HEK293 (cell line): ENCODE results near the gene EMC9.

Source experiments
- BCL6B ChIP-seq: fragments of 450-650 bp; formaldehyde crosslinking; IDR thresholded peaks from 2 replicates; pipeline ENCODE4 v1.5.1; 2017; ENCODE audit warnings: missing biosample characterization, missing genetic modification characterization
- GLIS2 ChIP-seq: fragments of 450-650 bp; formaldehyde crosslinking; IDR thresholded peaks from 2 replicates; pipeline ENCODE4 v1.5.1; 2016; ENCODE audit warnings: missing biosample characterization, missing genetic modification characterization
- KLF8 ChIP-seq: fragments of 450-650 bp; formaldehyde crosslinking; IDR thresholded peaks from 2 replicates; pipeline ENCODE4 v1.5.1; 2016; ENCODE audit warnings: missing biosample characterization, missing genetic modification characterization
- OSR2 ChIP-seq: fragments of 450-650 bp; formaldehyde crosslinking; IDR thresholded peaks from 2 replicates; pipeline ENCODE4 v1.5.1; 2016; ENCODE audit warnings: missing biosample characterization, missing genetic modification characterization
- ZBTB7A ChIP-seq: fragments of 450-650 bp; formaldehyde crosslinking; IDR thresholded peaks from 2 replicates; pipeline ENCODE4 v1.5.1; 2016; ENCODE audit warnings: low read depth, missing biosample characterization, missing genetic modification characterization
- ZBTB8A ChIP-seq: fragments of 450-650 bp; formaldehyde crosslinking; IDR thresholded peaks from 2 replicates; pipeline ENCODE4 v1.5.1; 2016; ENCODE audit warnings: missing biosample characterization, missing genetic modification characterization
- ZNF157 ChIP-seq: fragments of 450-650 bp; formaldehyde crosslinking; IDR thresholded peaks from 2 replicates; pipeline ENCODE4 v1.5.1; 2016; ENCODE audit warnings: missing biosample characterization, missing genetic modification characterization
- ZNF169 ChIP-seq: fragments of 450-650 bp; formaldehyde crosslinking; IDR thresholded peaks from 2 replicates; pipeline ENCODE4 v1.5.1; 2016; ENCODE audit warnings: missing biosample characterization, missing genetic modification characterization
- ZNF239 ChIP-seq: fragments of 450-650 bp; formaldehyde crosslinking; IDR thresholded peaks from 2 replicates; pipeline ENCODE4 v1.5.1; 2016; ENCODE audit warnings: missing biosample characterization, missing genetic modification characterization
- ZNF24 ChIP-seq: fragments of 450-650 bp; formaldehyde crosslinking; IDR thresholded peaks from 2 replicates; pipeline ENCODE4 v1.5.1; 2016; ENCODE audit warnings: missing biosample characterization, missing genetic modification characterization
- ZNF266 ChIP-seq: fragments of 450-650 bp; formaldehyde crosslinking; IDR thresholded peaks from 2 replicates; pipeline ENCODE4 v1.5.1; 2016; ENCODE audit warnings: missing biosample characterization, missing genetic modification characterization, low read depth
- ZNF335 ChIP-seq: fragments of 450-650 bp; formaldehyde crosslinking; conservative IDR thresholded peaks from 2 replicates; pipeline ENCODE4 v1.5.1; 2016; ENCODE audit warnings: missing biosample characterization, missing genetic modification characterization
- ZNF37A ChIP-seq: fragments of 450-650 bp; IDR thresholded peaks from 2 replicates; pipeline ENCODE4 v1.5.1; 2018; ENCODE audit warnings: missing biosample characterization, missing genetic modification characterization
- ZNF426 ChIP-seq: fragments of 450-650 bp; formaldehyde crosslinking; IDR thresholded peaks from 2 replicates; pipeline ENCODE4 v1.5.1; 2017; ENCODE audit warnings: missing biosample characterization, missing genetic modification characterization, mild to moderate bottlenecking, inconsistent platforms, moderate library complexity
- ZNF473 ChIP-seq: fragments of 450-650 bp; formaldehyde crosslinking; IDR thresholded peaks from 2 replicates; pipeline ENCODE4 v1.5.1; 2017; ENCODE audit warnings: missing biosample characterization, missing genetic modification characterization
- ZNF510 ChIP-seq: fragments of 450-650 bp; formaldehyde crosslinking; IDR thresholded peaks from 2 replicates; pipeline ENCODE4 v1.5.1; 2018; ENCODE audit warnings: mild to moderate bottlenecking, missing genetic modification characterization, missing biosample characterization; ENCODE audit not compliant: insufficient replicate concordance
- ZNF571 ChIP-seq: fragments of 450-650 bp; formaldehyde crosslinking; IDR thresholded peaks from 2 replicates; pipeline ENCODE4 v1.5.0; 2017; ENCODE audit warnings: missing biosample characterization, missing genetic modification characterization
- ZNF610 ChIP-seq: fragments of 450-650 bp; formaldehyde crosslinking; IDR thresholded peaks from 2 replicates; pipeline ENCODE4 v1.5.1; 2016; ENCODE audit warnings: missing biosample characterization, missing genetic modification characterization, borderline replicate concordance
- ZNF664 ChIP-seq: fragments of 450-650 bp; formaldehyde crosslinking; IDR thresholded peaks from 2 replicates; pipeline ENCODE4 v1.5.1; 2016; ENCODE audit warnings: missing biosample characterization, missing genetic modification characterization
- ZNF76 ChIP-seq: fragments of 450-650 bp; formaldehyde crosslinking; IDR thresholded peaks from 2 replicates; pipeline ENCODE4; 2016; ENCODE audit warnings: low read depth, missing biosample characterization, missing genetic modification characterization, borderline replicate concordance
- ZNF792 ChIP-seq: fragments of 450-650 bp; formaldehyde crosslinking; IDR thresholded peaks from 2 replicates; pipeline ENCODE4 v1.5.1; 2016; ENCODE audit warnings: missing biosample characterization, missing genetic modification characterization
- ZSCAN18 ChIP-seq: fragments of 450-650 bp; formaldehyde crosslinking; IDR thresholded peaks from 2 replicates; pipeline ENCODE4 v1.5.1; 2016; ENCODE audit warnings: missing biosample characterization, missing genetic modification characterization
- ZSCAN5A ChIP-seq: fragments of 450-650 bp; formaldehyde crosslinking; IDR thresholded peaks from 2 replicates; pipeline ENCODE4 v1.5.1; 2016; ENCODE audit warnings: missing biosample characterization, missing genetic modification characterization
- TF ChIP-seq, protein P1 (sequence below): fragments of 450-650 bp; formaldehyde crosslinking; IDR thresholded peaks from 2 replicates; pipeline ENCODE4 v1.5.1; 2016; ENCODE audit warnings: missing biosample characterization, missing genetic modification characterization, low read depth
- TF ChIP-seq, protein P2 (sequence below): sonication (generic); formaldehyde crosslinking; IDR thresholded peaks from 2 replicates; pipeline ENCODE4 v1.8.1; 2022; ENCODE audit warnings: mild to moderate bottlenecking, moderate library complexity, missing genetic modification reagents
- TF ChIP-seq, protein P3 (sequence below): fragments of 450-650 bp; formaldehyde crosslinking; IDR thresholded peaks from 2 replicates; pipeline ENCODE4 v1.5.1; 2016; ENCODE audit warnings: missing biosample characterization, missing genetic modification characterization
- TF ChIP-seq, protein P4 (sequence below): fragments of 450-650 bp; formaldehyde crosslinking; IDR thresholded peaks from 2 replicates; pipeline ENCODE4 v1.5.1; 2016; ENCODE audit warnings: missing biosample characterization, missing genetic modification characterization

Gene EMC9

GRCh38 chr14:24135834-24136683, 5.3 kb downstream of the EMC9 start, which contains the start of gene PSME1 (continued):
- TF ChIP-seq, protein P1, sequence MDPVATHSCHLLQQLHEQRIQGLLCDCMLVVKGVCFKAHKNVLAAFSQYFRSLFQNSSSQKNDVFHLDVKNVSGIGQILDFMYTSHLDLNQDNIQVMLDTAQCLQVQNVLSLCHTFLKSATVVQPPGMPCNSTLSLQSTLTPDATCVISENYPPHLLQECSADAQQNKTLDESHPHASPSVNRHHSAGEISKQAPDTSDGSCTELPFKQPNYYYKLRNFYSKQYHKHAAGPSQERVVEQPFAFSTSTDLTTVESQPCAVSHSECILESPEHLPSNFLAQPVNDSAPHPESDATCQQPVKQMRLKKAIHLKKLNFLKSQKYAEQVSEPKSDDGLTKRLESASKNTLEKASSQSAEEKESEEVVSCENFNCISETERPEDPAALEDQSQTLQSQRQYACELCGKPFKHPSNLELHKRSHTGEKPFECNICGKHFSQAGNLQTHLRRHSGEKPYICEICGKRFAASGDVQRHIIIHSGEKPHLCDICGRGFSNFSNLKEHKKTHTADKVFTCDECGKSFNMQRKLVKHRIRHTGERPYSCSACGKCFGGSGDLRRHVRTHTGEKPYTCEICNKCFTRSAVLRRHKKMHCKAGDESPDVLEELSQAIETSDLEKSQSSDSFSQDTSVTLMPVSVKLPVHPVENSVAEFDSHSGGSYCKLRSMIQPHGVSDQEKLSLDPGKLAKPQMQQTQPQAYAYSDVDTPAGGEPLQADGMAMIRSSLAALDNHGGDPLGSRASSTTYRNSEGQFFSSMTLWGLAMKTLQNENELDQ (tag by site-specific recombination): no peak
- 0 out of 2 replicates have a peak, but pooled peaks have one; percentile 14 for TF ChIP-seq ZBTB7A (tag by site-specific recombination)
- TF ChIP-seq ZNF473: no peak
- no peak for TF ChIP-seq ZNF169
- no peak for TF ChIP-seq ZNF664 (tag by site-specific recombination)
- no peak; the same call in 1 of the 2 replicates for TF ChIP-seq OSR2
- no peak for TF ChIP-seq ZNF239 (tag by site-specific recombination)
- TF ChIP-seq ZSCAN5A (tag by site-specific recombination): 0 out of 2 replicates have a peak, but pooled peaks have one; percentile 12
- no peak for TF ChIP-seq ZNF792
- TF ChIP-seq ZSCAN18 (tag by site-specific recombination): no peak
- TF ChIP-seq ZNF510 (tag by site-specific recombination): no peak
- TF ChIP-seq, protein P2, sequence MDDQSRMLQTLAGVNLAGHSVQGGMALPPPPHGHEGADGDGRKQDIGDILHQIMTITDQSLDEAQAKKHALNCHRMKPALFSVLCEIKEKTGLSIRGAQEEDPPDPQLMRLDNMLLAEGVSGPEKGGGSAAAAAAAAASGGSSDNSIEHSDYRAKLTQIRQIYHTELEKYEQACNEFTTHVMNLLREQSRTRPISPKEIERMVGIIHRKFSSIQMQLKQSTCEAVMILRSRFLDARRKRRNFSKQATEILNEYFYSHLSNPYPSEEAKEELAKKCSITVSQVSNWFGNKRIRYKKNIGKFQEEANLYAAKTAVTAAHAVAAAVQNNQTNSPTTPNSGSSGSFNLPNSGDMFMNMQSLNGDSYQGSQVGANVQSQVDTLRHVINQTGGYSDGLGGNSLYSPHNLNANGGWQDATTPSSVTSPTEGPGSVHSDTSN: 0 out of 2 replicates have a peak, but pooled peaks have one; percentile 28
- TF ChIP-seq, protein P3, sequence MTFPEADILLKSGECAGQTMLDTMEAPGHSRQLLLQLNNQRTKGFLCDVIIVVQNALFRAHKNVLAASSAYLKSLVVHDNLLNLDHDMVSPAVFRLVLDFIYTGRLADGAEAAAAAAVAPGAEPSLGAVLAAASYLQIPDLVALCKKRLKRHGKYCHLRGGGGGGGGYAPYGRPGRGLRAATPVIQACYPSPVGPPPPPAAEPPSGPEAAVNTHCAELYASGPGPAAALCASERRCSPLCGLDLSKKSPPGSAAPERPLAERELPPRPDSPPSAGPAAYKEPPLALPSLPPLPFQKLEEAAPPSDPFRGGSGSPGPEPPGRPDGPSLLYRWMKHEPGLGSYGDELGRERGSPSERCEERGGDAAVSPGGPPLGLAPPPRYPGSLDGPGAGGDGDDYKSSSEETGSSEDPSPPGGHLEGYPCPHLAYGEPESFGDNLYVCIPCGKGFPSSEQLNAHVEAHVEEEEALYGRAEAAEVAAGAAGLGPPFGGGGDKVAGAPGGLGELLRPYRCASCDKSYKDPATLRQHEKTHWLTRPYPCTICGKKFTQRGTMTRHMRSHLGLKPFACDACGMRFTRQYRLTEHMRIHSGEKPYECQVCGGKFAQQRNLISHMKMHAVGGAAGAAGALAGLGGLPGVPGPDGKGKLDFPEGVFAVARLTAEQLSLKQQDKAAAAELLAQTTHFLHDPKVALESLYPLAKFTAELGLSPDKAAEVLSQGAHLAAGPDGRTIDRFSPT (tag by site-specific recombination): peak; percentile 65; the same call in 1 of the 2 replicates
- peak; percentile 71; the same call in 1 of the 2 replicates for TF ChIP-seq ZNF335 (tag by site-specific recombination)
- no peak; the same call in 1 of the 2 replicates for TF ChIP-seq ZNF76
- no peak for TF ChIP-seq ZNF610 (tag by site-specific recombination)
- TF ChIP-seq ZBTB8A: peak; percentile 96
- TF ChIP-seq ZNF37A (tag by site-specific recombination): no peak
- TF ChIP-seq GLIS2: peak; percentile 80; the same call in 1 of the 2 replicates
- TF ChIP-seq, protein P4, sequence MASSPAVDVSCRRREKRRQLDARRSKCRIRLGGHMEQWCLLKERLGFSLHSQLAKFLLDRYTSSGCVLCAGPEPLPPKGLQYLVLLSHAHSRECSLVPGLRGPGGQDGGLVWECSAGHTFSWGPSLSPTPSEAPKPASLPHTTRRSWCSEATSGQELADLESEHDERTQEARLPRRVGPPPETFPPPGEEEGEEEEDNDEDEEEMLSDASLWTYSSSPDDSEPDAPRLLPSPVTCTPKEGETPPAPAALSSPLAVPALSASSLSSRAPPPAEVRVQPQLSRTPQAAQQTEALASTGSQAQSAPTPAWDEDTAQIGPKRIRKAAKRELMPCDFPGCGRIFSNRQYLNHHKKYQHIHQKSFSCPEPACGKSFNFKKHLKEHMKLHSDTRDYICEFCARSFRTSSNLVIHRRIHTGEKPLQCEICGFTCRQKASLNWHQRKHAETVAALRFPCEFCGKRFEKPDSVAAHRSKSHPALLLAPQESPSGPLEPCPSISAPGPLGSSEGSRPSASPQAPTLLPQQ: peak; percentile 65; the same call in 1 of the 2 replicates
- TF ChIP-seq KLF8 (tag by site-specific recombination): peak; percentile 75; the same call in 1 of the 2 replicates
- TF ChIP-seq BCL6B (tag by site-specific recombination): no peak
- TF ChIP-seq ZNF24 (tag by site-specific recombination): no peak
- TF ChIP-seq ZNF266 (tag by site-specific recombination): no peak
- no peak for TF ChIP-seq ZNF157 (tag by site-specific recombination)
- no peak for TF ChIP-seq ZNF426
- TF ChIP-seq ZNF571 (tag by site-specific recombination): no peak
